Ascending aorta (tissue), 2 donors: ENCODE data around the gene MPRIP. TPM values are rescaled to one million over a fixed set of nuclear protein-coding genes. Genes with fewer than 3 reads are reported as not detected.

Source experiments
- DNase-seq, 2 donors: peaks; one replicate each; pipeline ENCODE4 v3.0.0-alpha.2; 2019; ENCODE audit warnings: low spot score in 2 of 2
- H3K27ac ChIP-seq, 2 donors: fragments of 200-600 bp; sonication (generic); one replicate each; pipeline ENCODE4 v1.5.1; 2016 to 2017; ENCODE audit warnings: mild to moderate bottlenecking in 1 of 2
- H3K27me3 ChIP-seq: fragments of 200-600 bp; sonication (generic); one replicate; pipeline ENCODE4 v1.5.1; 2017
- H3K36me3 ChIP-seq, 2 donors: fragments of 200-600 bp; sonication (generic); one replicate each; pipeline ENCODE4 v1.5.1; 2016
- H3K4me1 ChIP-seq, 2 donors: fragments of 200-600 bp; sonication (generic); one replicate each; pipeline ENCODE4 v1.5.1; 2016 to 2017; ENCODE audit warnings: mild to moderate bottlenecking in 1 of 2
- H3K4me3 ChIP-seq, 2 donors: fragments of 200-600 bp; sonication (generic); one replicate each; pipeline ENCODE4 v1.5.1; 2016 to 2017; ENCODE audit warnings: mild to moderate bottlenecking in 1 of 2
- H3K9me3 ChIP-seq, 2 donors: fragments of 200-600 bp; sonication (generic); one replicate each; pipeline ENCODE4 v1.5.1; 2016
- CTCF ChIP-seq, 3 experiments: fragments of 200-600 bp in 2 of 3; fragments of 450-650 bp in 1 of 3; sonication (generic) in 2 of 3; IDR thresholded peaks; one replicate each; pipeline ENCODE4 v1.5.1; 2016 to 2019; ENCODE audit warnings: antibody characterized with exemption in 3 of 3, mild to moderate bottlenecking in 1 of 3, moderate library complexity in 1 of 3
- intact Hi-C: fragments of 100-400 bp; cut with DNase I; formaldehyde crosslinking; loops from one replicate; pipeline ENCODE4 v1.15.1; 2023
- total RNA-seq: library from RNA; depleted of rRNA; stranded (reverse); fragments of >200 nt; gene quantifications from one replicate; pipeline ENCODE4 v1.1.0, GENCODE V29; 2016

MPRIP gene
- total RNA-seq, 1 donor from 2014 or later: 246 TPM

- no peak for DNase-seq
- H3K27me3 ChIP-seq: no peaks in the 10 kb centered on the region
- peak overlapping the region; percentile 81 to 96 for H3K4me3 ChIP-seq
- H3K27ac ChIP-seq: peak overlapping the region; percentile 86 to 95
- no peaks in the 10 kb centered on the region for H3K9me3 ChIP-seq
- TF ChIP-seq CTCF (IDR thresholded peaks at IDR 0.05): no peak
- H3K36me3 ChIP-seq: peaks cover 13% of the 10 kb centered on the region in 2 donors
- intact Hi-C loops: loop anchor here (1.0 to 10.0 kb wide), 6 partner anchors 29 to 232 kb away; partner anchors contain the start of genes COPS3 and MPRIP
- peaks cover 3 to 8% of the 10 kb centered on the region in 2 donors for H3K4me1 ChIP-seq
Observed at GRCh38 chr17:17236295-17237025, 194.2 kb downstream of the MPRIP start.

GRCh38 chr17:17237026-17237799 lies 195.0 kb downstream of the MPRIP start, which contains the start of gene FLCN:
Gene FLCN (minus strand): TSS chr17:17237168. CDS start chr17:17228137, 9,031 bp downstream.
- H3K27me3 ChIP-seq: no peaks in the 10 kb centered on the region
- H3K27ac ChIP-seq: peak within 1 kb of the TSS; percentile 86 to 95
- DNase-seq: peak; percentile 50 to 95
- H3K4me1 ChIP-seq: peaks cover 3 to 8% of the 10 kb centered on the region in 2 donors
- no peak for TF ChIP-seq CTCF (IDR thresholded peaks at IDR 0.05)
- H3K4me3 ChIP-seq: peak within 1 kb of the TSS; percentile 81 to 96
- no peaks in the 10 kb centered on the region for H3K9me3 ChIP-seq
- peaks cover 5 to 6% of the 10 kb centered on the region in 2 donors for H3K36me3 ChIP-seq
- intact Hi-C loops: loop anchor here (1.0 to 10.0 kb wide), 6 partner anchors 30 to 232 kb away; partner anchors contain the start of genes COPS3 and MPRIP

- intact Hi-C loops: loop anchor here (5.0 to 10.0 kb wide), 2 partner anchors 198 to 235 kb away; partner anchors contain the start of gene MPRIP
- Histone ChIP-seq H3K9me3 (no peaks in the 10 kb centered on the region), H3K4me3 (no peak overlapping the region), H3K36me3 (no peaks in the 10 kb centered on the region), H3K4me1 (peaks cover 3 to 8% of the 10 kb centered on the region in 2 donors), H3K27ac (no peak overlapping the region), H3K27me3 (no peaks in the 10 kb centered on the region)
- no peak for TF ChIP-seq CTCF (IDR thresholded peaks at IDR 0.05)
- DNase-seq: no peak
Observed at GRCh38 chr17:17239832-17240231, 197.6 kb downstream of the MPRIP start.

GRCh38 chr17:17241656-17242055 lies 199.4 kb downstream of the MPRIP start:
- Histone ChIP-seq H3K27me3 (no peaks in the 10 kb centered on the region), H3K4me1 (peaks cover 0 to 5% of the 10 kb centered on the region in 2 donors), H3K9me3 (no peaks in the 10 kb centered on the region), H3K27ac (no peak overlapping the region), H3K4me3 (no peak overlapping the region), H3K36me3 (peaks cover 4 to 11% of the 10 kb centered on the region in 2 donors)
- intact Hi-C loops: no loop called here
- no peak for DNase-seq
- TF ChIP-seq CTCF (IDR thresholded peaks at IDR 0.05): no peak

GRCh38 chr17:17242246-17242645 lies 200.0 kb downstream of the MPRIP start:
- H3K4me3 ChIP-seq: no peak overlapping the region
- no peaks in the 10 kb centered on the region for H3K9me3 ChIP-seq
- no peak for TF ChIP-seq CTCF (IDR thresholded peaks at IDR 0.05)
- H3K27ac ChIP-seq: no peak overlapping the region
- intact Hi-C loops: no loop called here
- H3K4me1 ChIP-seq: peaks cover 0 to 5% of the 10 kb centered on the region in 2 donors
- no peak for DNase-seq
- H3K36me3 ChIP-seq: peaks cover 9 to 16% of the 10 kb centered on the region in 2 donors
- H3K27me3 ChIP-seq: no peaks in the 10 kb centered on the region

Other genes starting within 250 kb of the MPRIP start
- not detected for gene TNFRSF13B, start 70.3 kb upstream of the MPRIP start, total RNA-seq
- gene PLD6, start 163.9 kb downstream of the MPRIP start, total RNA-seq: 0.32 TPM
- gene FLCN, start 194.7 kb downstream of the MPRIP start, total RNA-seq: 48.6 TPM
- gene COPS3, start 238.8 kb downstream of the MPRIP start, total RNA-seq: 36.6 TPM